ENCODE measurements around the gene STPG4. TPM values are rescaled to one million over a fixed set of nuclear protein-coding genes. Genes with fewer than 3 reads are reported as not detected.

STPG4 gene
- total and polyA plus RNA-seq, 7 donors: 0.12 to 1.1 (median 0.63) TPM; not detected in 3

GRCh38 chr2:47070920-47071824, 83.9 kb downstream of the STPG4 start:
- H3K4me1 ChIP-seq: peaks cover 0 to 85% (median 82%) of the 10 kb centered on the region in 4 donors
- H3K4me3 ChIP-seq: no peak overlapping the region
- H3K9me3 ChIP-seq: no peaks in the 10 kb centered on the region
- H3K36me3 ChIP-seq: peaks cover 0 to 7% (median 0%) of the 10 kb centered on the region in 4 donors
- intact Hi-C loops (cut with DNase I): no loop called here
- 58 to 84% methylated on average over 15 of the region's 15 CpGs for WGBS, 2 donors
- peak; percentile 94 for DNase-seq
- H3K27ac ChIP-seq: peak overlapping the region; percentile 89 to 96 (median 92)
- no peaks in the 10 kb centered on the region for H3K27me3 ChIP-seq
- no peak for TF ChIP-seq CTCF (IDR thresholded peaks at IDR 0.05)
- no peak for TF ChIP-seq POLR2A (IDR thresholded peaks at IDR 0.05)
- TF ChIP-seq POLR2AphosphoS5 (IDR thresholded peaks at IDR 0.05): peak in 2 of 4 donors; percentile 15 to 25
- peak in 1 of 4 donors; percentile 9 for TF ChIP-seq EP300 (IDR thresholded peaks at IDR 0.05)

GRCh38 chr2:47070155-47070919, 84.8 kb downstream of the STPG4 start:
- H3K4me1 ChIP-seq: peaks cover 0 to 85% (median 82%) of the 10 kb centered on the region in 4 donors
- intact Hi-C loops (cut with DNase I): no loop called here
- WGBS, 2 donors: 67 to 73% methylated on average over 13 of the region's 13 CpGs
- TF ChIP-seq POLR2A (IDR thresholded peaks at IDR 0.05) (no peak), CTCF (IDR thresholded peaks at IDR 0.05) (no peak)
- H3K27ac ChIP-seq: peak overlapping the region; percentile 89 to 96 (median 92)
- no peaks in the 10 kb centered on the region for H3K27me3 ChIP-seq
- no peaks in the 10 kb centered on the region for H3K9me3 ChIP-seq
- no peak overlapping the region for H3K4me3 ChIP-seq
- DNase-seq: no peak
- peaks cover 0 to 7% (median 0%) of the 10 kb centered on the region in 4 donors for H3K36me3 ChIP-seq

GRCh38 chr2:47069628-47070154, 85.4 kb downstream of the STPG4 start:
- H3K4me1 ChIP-seq: peaks cover 0 to 88% (median 85%) of the 10 kb centered on the region in 4 donors
- intact Hi-C loops (cut with DNase I): no loop called here
- peak overlapping the region; percentile 89 to 96 (median 92) for H3K27ac ChIP-seq
- H3K4me3 ChIP-seq: no peak overlapping the region
- H3K27me3 ChIP-seq: no peaks in the 10 kb centered on the region
- TF ChIP-seq EP300 (IDR thresholded peaks at IDR 0.05) (no peak), POLR2AphosphoS5 (IDR thresholded peaks at IDR 0.05) (peak in 3 of 4 donors; percentile 12 to 33 (median 24))
- H3K36me3 ChIP-seq: peaks cover 0 to 7% (median 0%) of the 10 kb centered on the region in 4 donors
- no peaks in the 10 kb centered on the region for H3K9me3 ChIP-seq
- 17 to 63% methylated on average over 6 of the region's 6 CpGs for WGBS, 2 donors
- DNase-seq: no peak

- no peaks in the 10 kb centered on the region for H3K9me3 ChIP-seq
- no peak overlapping the region for H3K4me3 ChIP-seq
- intact Hi-C loops (cut with DNase I): no loop called here
- peak overlapping the region; percentile 89 to 96 (median 92) for H3K27ac ChIP-seq
- no peaks in the 10 kb centered on the region for H3K27me3 ChIP-seq
- no peak for TF ChIP-seq POLR2AphosphoS5 (IDR thresholded peaks at IDR 0.05)
- no peak for TF ChIP-seq POLR2A (IDR thresholded peaks at IDR 0.05)
- H3K36me3 ChIP-seq: peaks cover 0 to 7% (median 0%) of the 10 kb centered on the region in 4 donors
- no peak for DNase-seq
- H3K4me1 ChIP-seq: peaks cover 0 to 93% (median 88%) of the 10 kb centered on the region in 4 donors
- 60 to 77% methylated on average over 6 of the region's 6 CpGs for WGBS, 2 donors
Observed at GRCh38 chr2:47068981-47069627, 86.0 kb downstream of the STPG4 start.

- intact Hi-C loops (cut with DNase I): no loop called here
- WGBS, 2 donors: 84 to 86% methylated on average over 14 of the region's 14 CpGs
Observed at GRCh38 chr2:47067788-47068407, 87.2 kb downstream of the STPG4 start.

More at GRCh38 chr2:47067788-47068407, 87.2 kb downstream of the STPG4 start:
- no peaks in the 10 kb centered on the region for H3K27me3 ChIP-seq
- no peaks in the 10 kb centered on the region for H3K9me3 ChIP-seq
- TF ChIP-seq EP300 (IDR thresholded peaks at IDR 0.05) (no peak), POLR2AphosphoS5 (IDR thresholded peaks at IDR 0.05) (no peak), POLR2A (IDR thresholded peaks at IDR 0.05) (no peak), CTCF (IDR thresholded peaks at IDR 0.05) (no peak)
- H3K4me3 ChIP-seq: no peak overlapping the region
- no peaks in the 10 kb centered on the region for H3K36me3 ChIP-seq
- H3K4me1 ChIP-seq: peaks cover 0 to 92% (median 89%) of the 10 kb centered on the region in 4 donors
- DNase-seq: no peak
- H3K27ac ChIP-seq: peak overlapping the region; percentile 89 to 96 (median 92)

All from sigmoid colon (tissue), 7 donors.